Osteoblast (primary cell): Measurements from ENCODE around the gene SLC25A33. TPM values are rescaled to one million over a fixed set of nuclear protein-coding genes. Genes with fewer than 3 reads are reported as not detected.

Source experiments
- DNase-seq: peaks from one replicate; pipeline ENCODE4 v3.0.0; 2011; ENCODE audit warnings: low spot score, mixed read lengths; ENCODE audit not compliant: insufficient read length; ENCODE audit errors: missing footprints
- H2AFZ ChIP-seq: 2 replicates; pipeline ENCODE4 v1.6.0; 2011; ENCODE audit warnings: mild to moderate bottlenecking, low read length
- H3K27ac ChIP-seq: 2 replicates; pipeline ENCODE4 v1.5.1; 2011; ENCODE audit warnings: mild to moderate bottlenecking, low read depth, low read length, moderate library complexity
- H3K27me3 ChIP-seq: 2 replicates; pipeline ENCODE4 v1.6.0; 2012; ENCODE audit warnings: mild to moderate bottlenecking, control low read depth, inconsistent platforms, low read length, moderate library complexity; ENCODE audit not compliant: insufficient read depth
- H3K36me3 ChIP-seq: 2 replicates; pipeline ENCODE4 v1.5.1; 2011; ENCODE audit warnings: mild to moderate bottlenecking, low read length, control low read depth, moderate library complexity; ENCODE audit not compliant: insufficient read depth
- H3K4me1 ChIP-seq: 2 replicates; pipeline ENCODE4 v1.5.1; 2011; ENCODE audit warnings: mild to moderate bottlenecking, low read length, control low read depth, moderate library complexity; ENCODE audit not compliant: insufficient read depth
- H3K4me2 ChIP-seq: 2 replicates; pipeline ENCODE4 v1.6.0; 2011; ENCODE audit warnings: mild to moderate bottlenecking, low read length; ENCODE audit not compliant: insufficient read depth
- H3K4me3 ChIP-seq: fragments of 200-600 bp; sonication (generic); 3 replicates; pipeline ENCODE4 v1.5.1; 2012; ENCODE audit warnings: mild to moderate bottlenecking, low read length, inconsistent platforms; ENCODE audit not compliant: insufficient read depth
- H3K79me2 ChIP-seq: 2 replicates; pipeline ENCODE4 v1.6.0; 2012; ENCODE audit warnings: mild to moderate bottlenecking, low read length, control low read depth, inconsistent platforms; ENCODE audit not compliant: insufficient read depth
- H3K9me3 ChIP-seq: 2 replicates; pipeline ENCODE4 v1.5.1; 2011; ENCODE audit warnings: low read depth, low read length, control low read depth
- H4K20me1 ChIP-seq: 2 replicates; pipeline ENCODE4 v1.6.0; 2012; ENCODE audit warnings: mild to moderate bottlenecking, low read length, control low read depth; ENCODE audit not compliant: insufficient read depth
- total RNA-seq: library from RNA; depleted of rRNA; stranded (reverse); fragments of >200 nt; gene quantifications from 2 replicates; pipeline ENCODE4 v1.2.3, GENCODE V29; 2012
- TF ChIP-seq, protein P1 (sequence below): IDR thresholded peaks from 2 replicates; pipeline ENCODE4 v1.5.1; 2011; ENCODE audit warnings: mild to moderate bottlenecking, low read depth, low read length, moderate library complexity; ENCODE audit errors: extremely low read depth

SLC25A33 gene
- total RNA-seq, 1 donor, result 7.2 TPM

DNA sequence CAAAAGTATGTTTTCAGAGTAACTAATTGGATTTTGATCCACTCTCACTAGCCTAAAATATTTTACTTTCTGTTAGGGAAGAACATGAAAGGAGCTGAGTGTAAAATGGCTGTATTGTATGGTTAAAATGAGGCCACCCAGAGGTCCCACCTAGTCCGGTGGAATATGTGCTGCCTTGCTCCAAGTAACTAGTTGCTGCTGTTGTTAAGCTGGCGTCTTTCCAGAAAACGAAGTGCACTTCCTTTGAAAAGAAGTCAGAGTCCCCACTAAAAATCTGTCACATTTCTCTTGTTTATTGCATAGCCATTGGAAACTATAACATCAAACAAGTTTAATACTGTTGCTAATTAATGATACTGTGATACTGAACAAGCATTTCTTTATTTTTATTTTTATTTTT, 3.2 kb downstream of the SLC25A33 start:
- Histone ChIP-seq H3K4me2 (no peak overlapping the region), H4K20me1 (peaks cover 21% of the 10 kb centered on the region), H3K27me3 (no peaks in the 10 kb centered on the region), H3K4me3 (no peak overlapping the region), H3K27ac (no peak overlapping the region), H2AFZ (peak overlapping the region; percentile 0), H3K9me3 (no peaks in the 10 kb centered on the region), H3K36me3 (no peaks in the 10 kb centered on the region), H3K79me2 (peaks cover 68% of the 10 kb centered on the region), H3K4me1 (peaks cover 5% of the 10 kb centered on the region)
- DNase-seq, result peak; percentile 79
- TF ChIP-seq, protein P1, sequence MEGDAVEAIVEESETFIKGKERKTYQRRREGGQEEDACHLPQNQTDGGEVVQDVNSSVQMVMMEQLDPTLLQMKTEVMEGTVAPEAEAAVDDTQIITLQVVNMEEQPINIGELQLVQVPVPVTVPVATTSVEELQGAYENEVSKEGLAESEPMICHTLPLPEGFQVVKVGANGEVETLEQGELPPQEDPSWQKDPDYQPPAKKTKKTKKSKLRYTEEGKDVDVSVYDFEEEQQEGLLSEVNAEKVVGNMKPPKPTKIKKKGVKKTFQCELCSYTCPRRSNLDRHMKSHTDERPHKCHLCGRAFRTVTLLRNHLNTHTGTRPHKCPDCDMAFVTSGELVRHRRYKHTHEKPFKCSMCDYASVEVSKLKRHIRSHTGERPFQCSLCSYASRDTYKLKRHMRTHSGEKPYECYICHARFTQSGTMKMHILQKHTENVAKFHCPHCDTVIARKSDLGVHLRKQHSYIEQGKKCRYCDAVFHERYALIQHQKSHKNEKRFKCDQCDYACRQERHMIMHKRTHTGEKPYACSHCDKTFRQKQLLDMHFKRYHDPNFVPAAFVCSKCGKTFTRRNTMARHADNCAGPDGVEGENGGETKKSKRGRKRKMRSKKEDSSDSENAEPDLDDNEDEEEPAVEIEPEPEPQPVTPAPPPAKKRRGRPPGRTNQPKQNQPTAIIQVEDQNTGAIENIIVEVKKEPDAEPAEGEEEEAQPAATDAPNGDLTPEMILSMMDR, result no peak

DNA sequence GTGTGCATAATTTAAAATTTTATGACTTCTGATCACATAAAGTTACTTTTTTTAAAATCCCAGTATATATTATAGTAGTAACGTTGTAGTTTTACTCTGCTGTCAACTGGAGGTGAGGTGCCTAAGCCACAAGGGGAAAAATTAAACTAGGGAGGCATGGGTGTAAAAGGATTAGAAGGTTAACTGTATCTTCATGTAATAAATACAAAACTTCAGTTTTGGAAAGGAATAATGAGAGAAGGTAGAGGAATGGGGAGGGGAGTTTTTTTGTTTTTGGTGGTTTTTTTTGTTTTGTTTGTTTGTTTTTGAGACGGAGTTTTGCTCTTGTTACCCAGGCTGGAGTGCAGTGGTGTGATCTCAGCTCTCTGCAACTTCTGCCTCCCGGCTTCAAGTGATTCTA, 5.7 kb downstream of the SLC25A33 start:
- Histone ChIP-seq H4K20me1 (peaks cover 28% of the 10 kb centered on the region), H3K27me3 (no peaks in the 10 kb centered on the region), H3K4me1 (peaks cover 5% of the 10 kb centered on the region), H3K79me2 (peaks cover 88% of the 10 kb centered on the region), H3K27ac (no peak overlapping the region), H3K36me3 (no peaks in the 10 kb centered on the region), H3K9me3 (no peaks in the 10 kb centered on the region), H3K4me2 (no peak overlapping the region), H2AFZ (no peak overlapping the region), H3K4me3 (no peak overlapping the region)
- TF ChIP-seq, protein P1, result no peak
- no peak for DNase-seq

DNA sequence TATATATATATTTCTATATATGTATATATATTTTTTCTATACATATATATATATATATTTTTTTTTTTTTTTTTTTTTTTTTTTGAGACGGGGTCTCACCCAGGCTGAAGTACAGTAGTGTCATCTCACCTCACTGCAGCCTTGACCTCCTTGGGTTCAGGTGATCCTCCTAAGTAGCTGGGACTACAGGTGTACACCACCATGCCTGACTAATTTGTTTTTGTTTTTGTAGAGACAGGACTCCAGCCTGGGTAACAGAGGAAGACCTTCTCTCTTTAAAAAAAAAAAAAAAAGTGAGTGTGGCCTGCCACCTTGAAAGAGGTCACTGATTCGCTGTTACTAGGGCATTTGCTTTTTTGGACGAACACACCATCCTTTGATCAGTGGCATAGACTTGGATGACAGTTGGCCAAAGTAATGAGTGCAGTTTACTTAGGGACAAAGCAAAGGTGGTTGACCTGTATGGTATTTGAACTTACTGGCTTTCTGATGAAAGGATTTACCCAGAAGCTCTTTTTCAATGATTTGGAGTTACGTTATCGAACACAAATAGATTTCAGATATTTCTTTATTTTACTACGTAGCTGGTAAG, 10.8 kb downstream of the SLC25A33 start:
- H3K79me2 ChIP-seq, result peaks cover 71% of the 10 kb centered on the region
- TF ChIP-seq, protein P1, result no peak
- H3K4me1 ChIP-seq, result no peaks in the 10 kb centered on the region
- no peak overlapping the region for H2AFZ ChIP-seq
- peaks cover 28% of the 10 kb centered on the region for H4K20me1 ChIP-seq
- no peak overlapping the region for H3K4me3 ChIP-seq
- H3K9me3 ChIP-seq, result no peaks in the 10 kb centered on the region
- no peaks in the 10 kb centered on the region for H3K27me3 ChIP-seq
- H3K36me3 ChIP-seq, result peaks cover 9% of the 10 kb centered on the region
- H3K27ac ChIP-seq, result no peak overlapping the region
- DNase-seq, result no peak
- no peak overlapping the region for H3K4me2 ChIP-seq

DNA sequence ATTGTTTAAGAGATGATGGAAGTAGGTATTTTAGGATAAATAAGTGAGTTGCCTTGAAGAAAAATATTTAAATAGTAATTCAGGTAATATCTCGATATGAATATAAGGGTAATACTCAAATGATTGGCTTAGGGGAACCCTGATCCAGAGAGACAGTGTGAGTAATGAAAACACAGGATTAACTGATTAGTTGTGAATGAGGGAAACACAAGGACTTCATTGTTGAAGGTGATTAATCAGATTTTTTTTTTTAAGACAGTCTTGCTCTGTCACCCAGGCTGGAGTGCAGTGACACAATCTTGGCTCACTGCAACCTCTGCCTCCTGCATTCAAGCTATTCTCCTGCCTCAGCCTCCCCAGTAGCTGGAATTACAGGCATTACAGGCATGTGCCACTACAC, 12.7 kb downstream of the SLC25A33 start:
- Histone ChIP-seq H3K27ac (no peak overlapping the region), H4K20me1 (peaks cover 27% of the 10 kb centered on the region), H2AFZ (no peak overlapping the region), H3K36me3 (peaks cover 16% of the 10 kb centered on the region), H3K9me3 (no peaks in the 10 kb centered on the region), H3K79me2 (peaks cover 59% of the 10 kb centered on the region), H3K4me2 (no peak overlapping the region), H3K27me3 (no peaks in the 10 kb centered on the region), H3K4me3 (no peak overlapping the region), H3K4me1 (peaks cover 5% of the 10 kb centered on the region)
- TF ChIP-seq, protein P1, result no peak
- no peak for DNase-seq
